Activated T-cell treated with anti-CD3 and anti-CD28 coated beads for 24 hours (primary cell): ENCODE data around the gene POLR3GL.

Experiments
- DNase-seq: peaks from one replicate; pipeline ENCODE4 v3.0.0-alpha.2; 2020; ENCODE audit warnings: low read depth

POLR3GL gene

DNA sequence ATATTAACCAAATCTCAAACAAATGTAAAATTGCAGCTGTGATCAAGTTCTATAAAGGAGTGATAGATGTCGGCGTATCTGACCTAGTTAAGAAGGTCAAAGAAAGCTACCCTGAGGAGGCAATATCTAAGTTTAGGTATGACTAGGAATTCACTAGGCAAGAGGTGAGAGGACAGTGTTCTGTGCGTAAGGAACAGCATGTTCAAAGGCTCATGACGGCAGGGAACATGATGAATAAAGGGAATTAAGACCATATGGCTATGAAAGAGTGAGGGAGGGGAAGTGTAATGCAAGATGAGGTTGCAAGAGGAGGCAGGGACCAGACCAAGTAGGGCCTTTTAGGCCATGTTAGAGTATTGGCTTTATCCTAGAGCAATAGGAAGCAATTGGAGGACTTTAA, 15.3 kb upstream of the POLR3GL start:
- DNase-seq = no peak

GRCh38 chr1:145951526-145951925, 13.0 kb upstream of the POLR3GL start:
- no peak for DNase-seq

DNA sequence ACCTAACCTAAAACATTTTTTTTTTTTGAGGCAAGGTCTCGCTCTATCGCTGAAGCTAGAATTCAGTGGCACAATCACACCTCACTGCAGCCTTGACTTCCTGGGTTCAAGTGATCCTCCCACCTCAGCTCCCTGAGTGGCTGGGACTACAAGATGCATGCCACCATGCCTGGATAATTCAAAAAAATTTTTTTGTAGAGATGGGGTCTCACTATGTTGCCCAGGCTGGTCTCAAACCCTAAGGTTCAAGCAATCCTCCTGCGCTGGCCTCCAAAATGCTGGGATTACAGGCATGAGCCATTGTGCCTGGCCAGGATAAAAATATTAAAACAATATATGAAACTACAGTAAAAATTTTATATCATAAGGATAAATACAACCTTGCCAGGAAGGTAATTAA, 11.6 kb upstream of the POLR3GL start:
- DNase-seq = no peak

GRCh38 chr1:145953861-145954260, 10.6 kb upstream of the POLR3GL start:
- DNase-seq = no peak

DNA sequence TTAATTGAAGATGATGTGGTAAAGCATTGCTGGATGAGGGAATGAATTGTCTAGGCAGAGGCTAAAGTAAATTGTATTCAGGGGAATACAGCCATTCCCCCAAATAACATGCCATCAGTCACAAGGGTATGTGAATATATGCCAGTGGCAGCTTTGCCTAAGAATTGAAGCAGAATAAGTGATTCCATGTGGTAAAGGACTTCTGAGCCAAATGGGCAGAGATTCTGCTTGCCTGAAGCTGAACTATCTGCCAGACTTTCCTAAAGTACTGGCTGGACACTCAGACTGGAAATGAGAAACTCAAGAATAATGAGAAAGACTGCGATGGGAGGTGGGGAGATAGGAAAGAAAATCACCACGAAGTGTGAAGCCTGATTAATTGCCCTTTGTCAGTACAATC, 9.1 kb upstream of the POLR3GL start:
- no peak for DNase-seq

- DNase-seq = no peak
Observed at GRCh38 chr1:145956361-145956760, 8.1 kb upstream of the POLR3GL start.

DNA sequence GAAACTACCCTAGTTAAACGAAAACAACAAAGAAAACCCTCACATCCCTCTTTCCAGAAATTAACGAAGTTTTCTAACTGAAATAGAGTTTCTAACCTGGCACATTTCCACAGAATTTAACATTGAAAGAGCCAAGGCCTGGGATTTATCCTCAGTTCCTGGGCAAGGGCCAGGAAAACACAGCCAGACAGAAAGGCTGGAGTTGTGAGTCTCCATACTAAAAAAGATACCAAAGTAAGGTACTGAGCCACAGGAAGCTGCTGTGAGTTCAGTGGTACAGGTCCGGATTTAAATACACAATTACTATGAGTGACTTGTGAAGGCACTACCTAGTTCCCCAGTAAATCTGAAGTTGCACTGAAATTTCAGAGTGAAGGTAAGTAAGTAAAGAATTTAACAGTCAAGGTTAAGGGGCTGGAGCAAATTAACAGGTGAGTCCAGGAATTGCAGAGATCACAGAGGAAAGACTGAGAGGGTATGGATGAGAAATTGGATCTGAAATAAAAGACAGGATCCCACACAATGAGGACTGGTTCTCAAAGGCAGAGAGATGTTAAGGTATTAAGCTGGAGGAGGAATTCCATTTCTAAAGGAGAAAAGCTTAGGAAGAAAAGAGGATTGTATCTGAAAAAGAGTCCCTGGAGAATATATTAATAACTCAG, 7.6 kb upstream of the POLR3GL start:
- no peak for DNase-seq

DNA sequence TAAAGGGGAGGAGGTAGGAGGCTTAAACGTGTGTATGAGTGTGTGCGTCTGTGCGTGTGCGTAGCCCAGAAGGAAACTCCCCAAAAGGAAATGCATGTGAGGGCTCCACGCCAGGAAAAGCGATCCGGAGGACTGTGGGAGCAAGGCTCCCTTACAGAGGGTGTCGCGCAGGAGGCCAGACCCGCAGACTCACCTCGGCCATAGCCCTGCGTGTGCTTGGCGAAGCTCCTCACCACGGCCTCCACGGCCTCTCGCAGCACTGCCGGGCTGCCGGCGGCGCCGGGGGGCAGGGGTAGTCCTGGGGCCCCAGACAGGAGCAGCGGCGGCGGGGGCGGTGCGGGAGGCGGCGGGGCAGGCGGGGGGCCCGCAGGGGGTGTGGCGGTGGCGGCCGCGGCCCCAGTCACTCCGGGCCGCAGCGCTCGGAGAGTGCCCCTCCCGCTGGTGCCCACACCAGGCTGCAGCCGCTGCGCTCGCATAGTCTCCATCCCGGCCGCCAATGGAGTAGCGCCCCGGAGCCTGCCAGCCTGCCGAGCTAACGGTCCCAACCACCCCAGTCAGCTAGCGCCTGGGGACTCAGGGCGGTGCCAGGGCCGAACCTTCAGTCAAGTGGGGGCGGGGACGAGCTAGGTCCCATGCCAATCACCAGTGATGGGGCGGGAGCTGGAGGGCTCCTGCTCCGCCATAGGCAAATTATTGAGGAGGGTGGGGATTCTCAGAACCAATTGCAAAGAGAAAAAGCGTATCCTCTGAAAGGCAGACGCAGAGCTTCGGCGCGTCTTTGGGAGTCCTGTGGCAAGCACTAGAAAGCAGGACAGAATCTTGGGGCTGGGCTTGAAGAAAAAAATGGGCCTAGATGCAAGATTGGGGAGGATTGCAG, 6.8 kb upstream of the POLR3GL start, which contains the start of gene LIX1L:
Gene LIX1L, minus strand, starts transcription at position 575 of the 877 bp plus-strand sequence. Its CDS starts 90 bp downstream, at position 485.
- peak; percentile 91 for DNase-seq

DNA sequence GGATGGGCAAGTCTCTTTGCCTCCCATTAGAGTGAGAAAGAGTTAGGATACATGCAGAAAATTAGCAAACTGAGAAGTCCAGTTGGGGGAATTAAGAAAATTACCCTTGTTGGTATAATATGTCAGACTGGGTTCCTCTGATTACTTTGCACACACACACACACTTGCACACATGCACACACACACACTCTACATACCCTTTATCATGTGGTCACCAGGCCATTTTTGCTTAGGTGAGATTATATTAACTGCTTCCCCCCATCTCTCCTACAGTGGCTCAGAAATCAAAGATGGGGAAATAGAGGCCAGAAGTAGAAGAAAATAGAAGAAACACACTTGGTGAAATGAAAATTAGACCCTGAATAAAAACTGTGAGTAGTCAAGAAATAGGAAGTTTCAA, 5.8 kb upstream of the POLR3GL start:
- DNase-seq = no peak

- no peak for DNase-seq
Observed at GRCh38 chr1:145959333-145959732, 5.2 kb upstream of the POLR3GL start.

DNA sequence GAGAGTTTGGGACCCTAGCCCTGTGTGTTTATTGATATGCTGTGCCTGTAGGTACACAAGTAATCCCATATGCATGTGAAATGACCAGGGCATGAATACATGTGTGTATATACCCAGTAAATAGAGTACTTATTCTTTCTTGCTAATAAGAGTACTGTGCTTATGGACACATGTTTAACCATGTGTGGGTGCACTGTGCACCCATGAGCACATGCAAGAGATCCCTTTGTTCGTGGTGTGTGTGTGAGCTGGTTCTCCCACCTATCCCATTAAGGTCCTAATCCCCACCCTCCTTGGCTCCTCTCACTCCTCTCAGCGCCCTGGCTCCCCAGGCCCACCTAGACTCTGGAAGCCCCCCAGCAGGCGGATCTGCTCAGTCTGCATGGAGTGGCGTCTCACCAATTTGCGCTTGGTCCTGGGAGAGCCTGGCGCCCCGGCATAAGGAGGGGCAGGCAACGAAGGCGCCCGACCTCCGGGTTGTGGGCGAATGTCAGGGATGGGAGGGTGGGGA, 4.5 kb upstream of the POLR3GL start:
- no peak for DNase-seq

DNA sequence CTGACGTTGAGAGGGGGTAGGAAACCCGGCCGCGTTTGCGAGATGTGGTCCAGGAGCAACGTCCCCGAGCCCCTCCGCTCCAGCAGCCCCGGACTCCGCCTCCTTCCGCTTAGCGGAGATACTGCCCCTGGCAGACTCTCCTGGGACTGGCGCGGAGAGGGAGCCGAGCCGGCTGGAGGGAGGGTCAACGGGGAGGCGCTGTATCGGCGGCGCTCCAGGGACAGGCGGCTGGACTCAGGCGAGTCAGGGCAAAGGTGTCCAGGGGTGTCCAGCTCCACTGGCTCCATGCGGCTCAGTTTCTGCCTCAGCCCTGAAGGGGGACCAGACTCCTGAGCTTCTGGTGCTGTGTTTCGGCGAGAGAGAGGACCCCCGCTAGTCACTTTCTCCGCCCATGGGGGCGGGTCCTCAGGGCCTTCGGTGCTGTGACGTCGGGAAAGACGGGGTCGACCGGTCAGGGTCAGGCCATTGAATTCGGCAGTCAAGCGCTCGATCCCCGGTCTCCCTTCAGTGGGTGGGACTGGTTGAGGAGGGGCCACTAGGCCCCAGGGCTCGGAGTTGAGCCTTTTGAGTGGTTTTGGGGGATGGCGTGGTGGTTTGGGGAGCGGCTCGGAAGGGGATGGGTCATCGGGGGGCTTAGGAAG, 3.9 kb upstream of the POLR3GL start:
- peak; percentile 41 for DNase-seq

GRCh38 chr1:145961109-145961424, 3.4 kb upstream of the POLR3GL start:
- no peak for DNase-seq

DNA sequence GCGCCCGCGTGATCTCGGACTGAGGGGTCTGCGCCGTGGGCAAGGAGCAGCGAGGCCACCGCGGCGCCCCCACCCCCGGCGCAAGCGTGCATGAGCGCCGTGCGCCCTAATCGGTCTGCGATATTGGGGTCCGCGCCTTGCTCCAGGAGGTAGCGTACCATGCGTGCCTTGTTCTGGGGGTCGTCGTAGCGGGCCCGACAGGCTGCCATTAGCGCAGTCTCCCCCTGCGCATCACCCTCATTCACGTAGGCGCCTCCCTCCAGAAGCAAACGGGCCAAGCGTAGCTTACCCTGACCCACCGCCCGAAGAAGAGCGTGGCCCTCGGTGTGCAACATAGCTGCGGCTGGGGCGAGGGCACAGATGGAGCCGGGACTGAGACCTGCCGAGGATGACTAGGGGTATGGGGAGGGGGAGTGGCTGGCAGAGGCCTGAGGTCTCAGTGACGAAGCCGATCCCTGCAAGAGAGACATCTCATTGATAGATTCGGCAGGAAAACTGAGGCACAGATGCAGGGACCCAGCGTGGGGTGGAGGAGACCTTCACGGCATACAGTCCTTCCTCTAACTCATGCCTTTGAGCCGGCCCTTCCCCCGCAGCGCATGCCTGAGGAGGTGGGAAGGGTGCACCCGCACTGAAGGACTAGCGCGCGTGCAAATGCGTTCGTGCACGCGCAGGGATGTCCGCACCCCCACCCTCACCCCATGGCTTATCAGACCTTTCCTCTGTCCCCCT, 2.9 kb upstream of the POLR3GL start:
- peak; percentile 59 for DNase-seq

GRCh38 chr1:145962157-145963102, 2.1 kb upstream of the POLR3GL start:
- DNase-seq = peak; percentile 35

DNA sequence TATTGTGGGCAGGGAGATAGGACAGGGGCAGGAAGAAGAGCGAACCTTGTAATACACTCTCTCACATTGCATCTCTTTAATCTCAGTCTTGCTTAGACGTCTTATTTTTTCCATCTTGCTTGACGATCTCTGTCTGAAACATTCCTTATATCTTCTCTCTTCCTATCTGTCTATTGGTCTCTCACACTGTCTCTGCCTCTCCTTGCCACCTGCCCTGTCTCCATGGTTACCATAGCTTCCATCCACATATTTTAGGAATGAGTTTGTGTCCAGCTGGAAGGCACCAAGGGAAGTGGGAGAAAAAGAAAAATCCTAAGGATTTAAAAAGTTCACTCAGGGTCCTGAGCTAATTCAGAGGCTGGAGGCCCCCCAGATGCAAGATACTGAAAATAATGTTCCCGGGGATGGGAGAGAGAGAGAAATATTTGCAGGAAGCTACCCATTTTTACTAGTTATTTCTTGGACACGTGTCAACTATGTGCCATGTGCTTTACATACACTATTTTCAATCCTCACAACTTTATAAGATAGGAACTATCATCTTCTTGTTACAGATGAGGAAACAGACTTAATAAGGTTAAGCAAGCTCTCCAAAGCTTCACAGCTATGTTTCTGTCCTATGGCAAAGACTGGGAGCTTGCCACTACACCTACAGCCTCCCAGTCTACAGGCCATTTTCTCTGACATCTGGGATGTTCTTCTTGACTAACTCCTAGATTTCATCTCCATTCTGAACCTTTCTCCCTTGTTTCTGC, 1.0 kb upstream of the POLR3GL start:
- no peak for DNase-seq

GRCh38 chr1:145965119-145965744, 742 bp downstream of the POLR3GL start:
- DNase-seq = no peak

DNA sequence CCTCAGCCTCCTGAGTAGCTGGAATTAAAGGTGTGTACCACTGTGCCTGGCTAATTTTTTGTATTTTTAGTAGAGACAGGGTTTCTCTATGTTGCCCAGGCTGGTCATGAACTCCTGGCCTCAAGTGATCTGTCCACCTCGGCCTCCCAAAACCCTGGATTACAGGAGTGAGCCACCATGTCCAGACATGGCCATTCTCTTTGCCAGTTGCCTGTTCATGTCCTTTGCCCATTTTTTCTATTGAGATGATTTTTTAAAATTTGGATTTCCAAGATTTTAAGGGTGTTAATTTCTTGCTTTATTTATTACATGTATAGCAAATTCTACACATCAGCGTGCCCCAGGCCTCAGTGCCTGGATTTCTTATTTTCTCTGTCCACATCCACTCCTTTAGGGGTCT, 2.8 kb downstream of the POLR3GL start:
- no peak for DNase-seq

GRCh38 chr1:145972580-145972979, 8.1 kb downstream of the POLR3GL start:
- no peak for DNase-seq

DNA sequence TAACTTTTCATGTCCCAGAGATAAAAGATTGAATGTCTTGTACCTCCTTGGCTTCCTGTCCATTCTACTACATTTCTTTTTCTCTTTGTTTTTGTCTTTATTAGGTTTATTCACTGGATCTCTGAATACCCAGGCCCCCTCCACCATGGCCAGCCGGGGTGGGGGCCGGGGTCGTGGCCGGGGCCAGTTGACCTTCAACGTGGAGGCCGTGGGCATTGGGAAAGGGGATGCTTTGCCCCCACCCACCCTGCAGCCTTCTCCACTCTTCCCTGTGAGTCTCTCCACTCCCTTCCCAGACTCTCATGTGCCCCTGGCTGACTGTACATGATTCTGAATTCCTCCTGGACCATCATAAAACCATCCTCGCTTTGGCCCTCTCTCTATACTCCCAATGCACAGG, 10.2 kb downstream of the POLR3GL start:
- no peak for DNase-seq
